Esophagus mucosa (tissue), 1 donor: ENCODE results near the gene KRI1. TPM values are rescaled to one million over a fixed set of nuclear protein-coding genes. Genes with fewer than 3 reads are reported as not detected.
"Not testable (repeated sequence)": the region's sequence is repeated elsewhere in the genome, so short reads cannot be mapped to it uniquely, and the experiment has no call there.

Experiments
- ATAC-seq: fragments of 200-7000 bp; cut with Tn5 transposase; one replicate; pipeline ENCODE4 v1.9.1; 2020
- total RNA-seq: library from RNA; stranded (reverse); gene quantifications from one replicate; pipeline ENCODE4 v1.2.4, GENCODE V29; 2023
- donor health status: DM: yes; HTN: yes; CAD: no.

The KRI1 gene
- total RNA-seq, 1 donor from 2014 or later = 22.5 TPM

DNA sequence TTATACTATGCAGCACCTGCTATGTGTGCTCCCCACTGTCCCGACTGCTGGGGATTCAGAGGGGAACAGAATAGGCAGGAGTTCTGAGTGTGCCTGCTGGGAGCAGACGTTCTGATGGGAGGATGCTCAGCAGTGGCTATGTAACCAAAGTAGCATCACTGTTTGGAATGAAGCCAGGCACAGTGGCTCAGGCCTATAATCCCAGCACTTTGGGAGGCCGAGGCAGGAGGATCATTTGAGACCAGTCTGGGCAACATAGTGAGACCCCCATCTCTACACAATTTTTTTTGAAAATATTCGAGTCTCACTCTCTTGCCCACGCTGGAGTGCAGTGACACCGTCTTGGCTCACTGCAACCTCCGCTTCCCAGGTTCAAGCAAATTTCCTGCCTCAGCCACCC lies 16.1 kb downstream of the KRI1 start:
- no peak for ATAC-seq

- ATAC-seq = no peak
Measured at GRCh38 chr19:10548746-10549276, 17.0 kb downstream of the KRI1 start.

DNA sequence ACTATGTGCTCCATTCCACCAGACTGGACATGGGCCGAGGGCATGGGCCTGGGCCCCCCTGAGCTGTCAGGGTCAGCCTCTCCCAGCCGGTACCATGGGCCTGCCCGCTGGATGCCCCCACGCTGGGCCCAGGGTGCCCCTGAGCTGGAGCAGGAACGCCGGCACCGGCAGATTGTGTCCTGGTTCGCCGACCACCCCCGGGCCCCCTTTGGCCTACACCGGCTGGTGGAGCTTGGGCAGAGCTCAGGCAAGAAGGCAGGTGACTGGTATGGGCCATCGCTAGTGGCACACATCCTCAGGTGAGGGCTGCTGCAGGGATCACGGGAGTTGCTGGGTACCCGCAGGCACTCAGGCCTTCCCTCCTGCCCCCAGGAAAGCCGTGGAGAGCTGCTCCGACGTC lies 19.0 kb downstream of the KRI1 start:
- ATAC-seq = no peak

DNA sequence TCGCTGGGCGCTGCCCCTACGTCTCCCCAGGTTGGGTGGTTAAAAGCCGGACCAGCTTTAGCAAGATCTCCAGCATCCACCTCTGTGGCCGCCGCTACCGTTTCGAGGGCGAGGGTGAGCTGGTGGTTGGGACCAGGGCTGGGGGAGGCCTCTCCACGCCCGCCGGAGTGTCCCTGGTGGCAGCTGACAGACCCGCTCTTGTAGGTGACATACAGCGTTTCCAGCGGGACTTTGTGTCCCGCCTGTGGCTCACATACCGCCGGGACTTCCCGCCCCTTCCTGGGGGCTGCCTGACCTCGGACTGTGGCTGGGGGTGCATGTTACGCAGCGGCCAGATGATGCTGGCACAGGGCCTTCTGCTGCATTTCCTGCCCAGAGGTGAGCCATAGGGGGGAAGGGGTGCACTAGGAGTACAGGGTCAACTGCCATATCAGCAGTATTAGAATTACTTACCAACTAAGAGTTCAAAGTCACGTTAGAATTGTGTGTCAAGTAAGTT lies 21.0 kb downstream of the KRI1 start:
- ATAC-seq = peak; percentile 1

DNA sequence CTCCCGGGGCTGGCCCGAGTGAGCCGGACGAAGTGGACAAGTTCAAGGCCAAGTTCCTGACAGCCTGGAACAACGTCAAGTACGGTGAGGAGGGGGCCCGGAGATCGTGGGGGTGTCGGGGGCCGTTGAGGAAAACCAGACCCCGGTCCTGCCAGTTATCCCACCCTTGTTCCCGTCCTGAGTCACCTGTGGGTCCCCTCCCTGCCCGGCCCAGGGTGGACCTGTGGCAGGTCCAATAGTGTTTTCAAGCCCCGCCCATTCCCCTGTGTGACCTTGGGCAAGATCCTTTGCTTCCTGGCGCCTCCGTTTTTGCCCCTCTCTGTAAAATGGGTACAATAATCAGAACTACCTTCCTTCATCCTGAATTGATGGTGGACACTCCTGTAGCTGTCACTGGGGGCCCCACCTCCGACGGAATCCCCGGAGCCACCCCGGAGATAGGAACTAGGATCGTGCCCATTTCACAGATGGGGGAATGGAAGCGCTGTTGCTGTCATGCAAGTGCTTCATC lies 21.5 kb downstream of the KRI1 start:
- ATAC-seq = peak; percentile 48

GRCh38 chr19:10543420-10544241 lies 22.2 kb downstream of the KRI1 start, which contains the start of gene ATG4D:
TSS of gene ATG4D (plus strand) at chr19:10543904. CDS start at chr19:10544091, 187 bp downstream.
- peak; percentile 85 for ATAC-seq

DNA sequence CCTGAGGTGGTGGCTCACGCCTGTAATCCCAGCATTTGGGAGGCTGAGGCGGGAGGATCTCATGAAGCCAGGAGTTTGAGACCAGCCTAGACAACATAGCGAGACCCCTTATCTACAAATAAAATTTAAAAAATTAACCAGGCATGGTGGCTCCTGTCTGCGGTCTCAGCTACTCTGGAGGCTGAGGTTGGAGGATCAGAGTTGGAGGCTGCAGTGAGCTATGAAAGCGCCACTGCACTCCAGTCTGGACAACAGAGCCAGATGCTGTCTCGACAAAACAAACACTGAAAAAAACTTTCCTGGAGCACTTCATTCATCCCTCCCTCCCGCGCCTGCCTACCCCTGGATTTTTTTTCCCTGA lies 22.8 kb downstream of the KRI1 start:
- ATAC-seq = no peak

- not testable (repeated sequence) for ATAC-seq
Measured at GRCh38 chr19:10539016-10539415, 26.8 kb downstream of the KRI1 start.

- ATAC-seq = no peak
Measured at GRCh38 chr19:10538204-10538983, 27.4 kb downstream of the KRI1 start.

- ATAC-seq = no peak
Measured at GRCh38 chr19:10537668-10538067, 28.1 kb downstream of the KRI1 start.

DNA sequence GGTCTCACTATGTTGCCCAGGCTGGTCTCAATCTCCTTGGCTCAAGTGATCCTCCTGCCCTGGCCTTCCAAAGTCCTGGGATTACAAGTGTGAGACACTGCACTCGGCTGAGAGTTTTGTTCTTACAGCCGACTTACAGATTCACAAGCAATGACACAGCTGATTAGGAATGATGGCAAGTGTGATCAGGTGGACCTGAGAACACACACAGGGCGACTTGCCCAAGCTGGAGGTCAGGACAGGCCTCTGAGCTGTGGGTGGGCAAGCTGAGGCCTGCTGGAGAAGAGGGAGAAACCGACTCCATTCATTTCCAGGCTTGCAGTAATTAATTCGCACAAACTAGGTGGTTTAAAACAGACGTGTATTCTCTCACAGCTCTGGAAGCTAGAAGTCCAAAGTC lies 30.2 kb downstream of the KRI1 start:
- peak; percentile 87 for ATAC-seq

- ATAC-seq = peak; percentile 59
Measured at GRCh38 chr19:10533646-10534386, 32.0 kb downstream of the KRI1 start.

DNA sequence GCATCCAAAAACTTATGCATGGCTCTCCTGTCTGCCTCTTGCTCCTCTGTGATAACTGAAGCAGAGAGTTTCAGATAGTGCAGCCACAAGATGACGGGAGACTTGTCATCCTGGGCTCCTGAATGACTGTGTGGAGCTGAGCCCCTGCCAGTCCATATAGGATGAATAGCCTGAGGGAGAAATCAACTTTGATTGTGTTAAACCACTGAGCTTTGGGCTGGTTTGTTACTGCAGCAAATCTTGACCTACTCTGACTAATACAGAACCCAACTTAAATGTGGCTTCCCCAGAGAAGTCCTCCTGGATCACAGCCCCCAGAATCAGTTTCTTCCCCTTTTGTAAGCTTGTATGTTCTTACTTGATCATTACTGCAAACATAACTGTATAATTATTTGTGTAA lies 33.4 kb downstream of the KRI1 start:
- no peak for ATAC-seq

DNA sequence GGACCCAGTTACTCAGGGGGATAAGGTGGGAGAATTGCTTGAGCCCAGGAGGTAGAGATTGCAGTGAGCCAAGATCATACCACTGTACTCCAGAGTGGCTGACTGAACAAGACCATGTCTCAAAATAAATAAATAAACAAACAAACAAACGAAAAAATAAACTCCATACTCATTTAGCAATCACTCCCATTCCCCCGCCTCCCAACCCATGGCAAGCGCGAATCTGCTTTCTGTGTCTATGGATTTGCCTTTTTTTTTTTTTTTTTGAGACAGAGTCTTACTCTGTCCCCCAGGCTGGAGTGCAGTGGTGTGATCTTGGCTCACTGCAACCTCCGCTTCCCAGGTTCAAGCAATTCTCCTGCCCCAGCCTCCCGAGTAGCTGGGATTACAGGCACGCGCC lies 38.9 kb downstream of the KRI1 start:
- ATAC-seq = not testable (repeated sequence)

GRCh38 chr19:10525636-10526035 lies 40.2 kb downstream of the KRI1 start:
- ATAC-seq = no peak

DNA sequence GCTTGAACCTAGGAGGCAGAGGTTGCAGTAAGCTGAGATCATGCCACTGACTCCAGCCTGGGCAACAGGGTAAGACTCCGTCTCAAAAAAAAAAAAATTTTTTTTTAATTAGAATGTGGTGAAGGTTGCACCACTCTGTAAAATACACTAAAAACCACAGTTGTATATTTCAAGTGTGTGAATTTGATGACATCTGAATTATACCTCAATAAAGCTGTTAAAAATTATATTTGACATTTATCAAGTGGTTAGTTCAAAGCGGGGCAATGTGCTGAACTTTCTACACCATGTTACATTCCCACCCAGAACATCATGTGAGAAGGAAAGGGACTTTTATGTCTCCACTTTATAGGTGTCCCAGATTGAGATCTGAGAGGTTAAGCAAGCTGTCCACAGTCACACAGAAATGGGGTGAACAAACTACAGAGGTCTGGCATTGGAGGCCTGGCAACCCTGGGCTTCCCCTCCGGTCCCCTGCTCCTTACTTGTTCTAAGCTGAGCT lies 42.6 kb downstream of the KRI1 start:
- no peak for ATAC-seq

DNA sequence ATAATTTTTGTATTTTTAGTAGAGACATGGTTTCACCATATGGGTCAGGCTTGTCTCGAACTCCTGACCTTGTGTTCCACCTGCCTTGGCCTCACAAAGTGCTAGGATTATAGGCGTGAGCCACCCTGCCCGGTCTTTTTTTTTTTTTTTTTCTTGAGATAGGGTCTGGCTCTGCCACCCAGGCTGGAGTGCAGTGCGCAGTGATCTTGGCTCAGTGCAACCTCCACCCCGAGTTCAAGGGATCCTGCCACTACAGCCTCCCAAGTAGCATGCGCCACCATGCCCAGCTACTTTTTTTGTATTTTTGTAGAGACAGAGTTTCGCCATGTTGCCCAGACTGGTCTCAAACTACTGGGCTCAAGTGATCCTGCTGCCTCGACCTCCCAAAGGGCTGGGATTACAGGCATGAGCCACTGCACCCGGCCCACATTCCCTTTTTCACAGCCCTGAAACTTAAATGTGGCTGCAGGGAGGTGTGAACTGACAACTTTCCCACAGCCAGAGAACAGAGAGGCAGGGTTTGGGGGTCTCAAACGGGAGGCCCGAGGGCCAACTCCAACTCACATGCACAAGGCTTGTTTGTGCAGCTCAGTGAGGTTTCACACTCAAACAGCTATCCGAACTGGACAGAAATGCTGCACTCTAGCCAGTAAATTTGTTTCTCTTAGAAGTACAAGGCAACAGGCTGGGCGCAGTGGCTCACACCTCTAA lies 44.2 kb downstream of the KRI1 start:
- ATAC-seq = no peak

GRCh38 chr19:10520652-10521318 lies 45.0 kb downstream of the KRI1 start:
- ATAC-seq = peak; percentile 90

DNA sequence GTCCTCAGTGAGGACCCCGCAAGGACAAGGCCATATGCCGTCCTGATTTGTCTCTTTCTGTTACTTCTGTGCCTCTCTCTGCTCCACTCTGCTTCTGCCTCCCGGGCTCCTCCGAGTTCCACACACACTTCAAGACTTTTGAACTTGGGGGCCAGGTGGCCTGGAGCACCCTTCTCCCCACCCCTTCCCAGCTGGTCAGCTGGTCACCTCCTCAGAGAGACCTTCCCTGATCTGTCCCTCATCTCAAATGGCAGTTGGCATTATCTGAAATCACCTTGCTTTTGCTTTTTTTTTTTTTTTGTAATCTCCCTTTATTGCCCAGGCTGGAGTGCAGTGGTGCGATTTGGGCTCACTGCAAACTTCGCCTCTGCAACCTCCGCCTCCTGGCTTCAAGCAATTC lies 46.4 kb downstream of the KRI1 start:
- ATAC-seq = no peak

DNA sequence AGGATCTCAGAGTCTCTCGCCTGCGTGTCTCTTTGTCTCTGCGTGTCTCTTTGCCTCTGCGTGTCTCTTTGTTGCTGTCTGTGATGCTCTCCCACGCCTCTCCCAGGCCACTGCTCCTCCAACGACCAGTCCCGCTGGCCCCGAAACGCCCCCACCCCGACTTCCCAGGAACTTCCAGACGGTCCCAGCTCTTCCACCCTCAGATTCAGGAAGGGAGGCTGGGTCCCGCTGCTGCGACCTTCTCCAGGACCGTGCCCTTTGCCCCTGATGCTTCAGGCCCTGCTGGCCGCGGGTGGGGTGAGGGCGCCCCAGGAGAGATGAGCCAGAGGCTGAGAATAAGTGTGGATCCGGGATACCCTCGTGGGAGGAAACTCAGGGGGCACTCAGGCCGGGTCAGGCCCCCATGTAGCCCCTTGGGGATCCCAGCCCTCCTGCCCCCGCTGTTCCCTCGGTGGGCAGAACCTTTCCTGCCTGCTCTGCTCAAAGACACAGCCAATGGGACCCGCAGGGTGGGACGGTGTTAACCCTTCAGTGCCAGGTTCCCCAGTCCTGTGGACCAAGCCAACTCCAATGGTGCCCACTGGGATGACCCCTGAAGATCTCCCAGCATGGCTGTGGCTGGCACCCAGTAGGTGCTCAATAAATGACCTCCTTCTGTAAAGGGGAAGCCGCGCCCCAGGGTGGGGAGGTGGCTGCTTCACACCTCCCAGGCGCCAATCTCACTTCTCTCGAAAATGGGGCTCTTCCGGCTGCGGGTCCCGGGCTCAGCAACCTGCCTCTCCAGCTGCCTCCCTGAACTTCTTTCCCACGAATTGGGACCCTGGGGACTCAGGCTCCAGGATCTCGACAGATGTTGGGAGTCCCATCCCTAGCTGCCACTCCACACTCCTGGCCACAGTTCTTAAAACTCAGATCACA lies 47.1 kb downstream of the KRI1 start:
- no peak for ATAC-seq
